GM18867 (cell line): ENCODE measurements around the gene C4orf54.

Experiments
- ATAC-seq: cut with Tn5 transposase; IDR thresholded peaks from one replicate; pipeline ENCODE4 v1.9.1; 2021; ENCODE audit warnings: mild to moderate bottlenecking, moderate library complexity; ENCODE audit not compliant: unreplicated experiment

The C4orf54 gene

GRCh38 chr4:99625369-99625768, 32.3 kb downstream of the C4orf54 start:
- ATAC-seq: peak; percentile 82

DNA sequence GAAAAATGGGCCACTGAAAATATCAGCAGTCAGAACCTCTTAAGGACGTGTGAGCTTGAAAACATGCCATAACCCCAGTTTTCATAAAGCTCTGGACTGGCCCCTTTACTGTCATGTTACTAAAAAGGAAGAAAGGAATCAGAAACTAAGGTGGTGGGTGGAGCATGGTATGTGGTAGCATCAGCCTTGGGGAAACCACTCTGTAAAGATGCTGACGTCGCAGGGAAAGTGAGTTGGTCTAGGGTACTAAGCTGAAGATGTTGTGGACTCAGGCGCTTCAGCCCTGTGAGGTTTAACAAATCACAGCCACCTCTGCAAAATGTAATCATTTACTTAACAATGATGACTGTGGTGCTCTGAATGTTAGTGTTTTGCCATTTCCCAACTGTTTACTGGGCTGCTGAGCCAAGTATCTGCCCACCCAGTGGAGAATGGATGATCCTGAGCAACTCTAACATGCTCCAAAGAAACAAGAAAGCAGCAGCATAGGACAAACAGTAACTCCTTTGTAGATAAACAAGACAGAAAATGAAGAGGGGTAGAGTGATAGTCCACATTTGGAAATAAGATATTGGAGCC, 33.4 kb downstream of the C4orf54 start:
- ATAC-seq: no peak

DNA sequence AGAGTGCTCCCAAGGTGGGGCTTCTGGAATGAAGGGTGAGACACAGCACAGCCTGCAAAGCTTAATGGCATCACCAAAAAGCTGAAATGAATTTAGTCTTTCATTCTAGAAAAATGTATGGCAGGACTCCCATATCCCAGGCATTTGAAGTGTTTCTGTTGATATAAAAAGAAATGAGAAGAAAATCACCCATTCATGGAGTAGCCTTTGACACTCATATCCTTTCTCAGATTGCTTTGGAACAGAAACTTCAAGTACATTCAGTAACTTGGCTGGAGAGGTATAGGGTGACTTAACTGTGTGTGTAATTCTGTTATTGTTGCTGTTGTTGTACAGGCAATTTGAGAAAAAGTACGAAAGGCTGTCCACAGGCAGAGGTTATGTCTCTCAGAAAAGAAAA, 35.3 kb downstream of the C4orf54 start:
- no peak for ATAC-seq

- no peak for ATAC-seq
Measured at GRCh38 chr4:99617374-99617773, 40.3 kb downstream of the C4orf54 start.

DNA sequence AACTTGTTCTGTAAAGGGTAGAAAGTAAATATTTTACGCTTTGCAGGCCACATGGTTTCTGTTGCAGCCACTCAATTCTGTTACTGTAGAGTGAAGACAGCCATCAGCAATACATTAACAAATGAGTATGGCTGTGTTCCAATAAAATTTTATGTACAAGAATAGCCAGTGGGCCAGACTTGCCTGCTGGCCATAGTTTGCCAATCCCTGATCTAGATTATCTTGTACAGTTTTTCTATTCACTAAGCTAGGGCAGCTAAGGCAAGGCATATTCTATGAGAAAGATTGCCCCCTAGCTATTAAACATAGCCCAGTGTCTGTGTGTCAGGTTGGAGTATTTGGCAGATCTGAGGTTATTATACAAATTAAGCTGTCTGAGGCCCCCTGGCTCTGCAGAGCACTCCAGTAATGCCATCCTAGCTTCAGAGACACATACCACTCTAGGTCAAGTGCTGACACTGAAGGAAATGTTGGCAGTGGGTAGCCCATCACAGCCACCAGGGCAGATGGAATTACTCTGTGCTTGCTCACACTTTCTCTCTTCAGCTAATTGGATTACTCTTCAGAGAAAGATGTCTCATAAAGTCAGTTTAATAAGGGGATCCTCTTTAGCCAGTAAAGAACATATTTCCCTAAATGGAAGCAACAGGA, 42.3 kb downstream of the C4orf54 start:
- ATAC-seq: peak; percentile 40

- no peak for ATAC-seq
Measured at GRCh38 chr4:99614491-99614890, 43.1 kb downstream of the C4orf54 start.

DNA sequence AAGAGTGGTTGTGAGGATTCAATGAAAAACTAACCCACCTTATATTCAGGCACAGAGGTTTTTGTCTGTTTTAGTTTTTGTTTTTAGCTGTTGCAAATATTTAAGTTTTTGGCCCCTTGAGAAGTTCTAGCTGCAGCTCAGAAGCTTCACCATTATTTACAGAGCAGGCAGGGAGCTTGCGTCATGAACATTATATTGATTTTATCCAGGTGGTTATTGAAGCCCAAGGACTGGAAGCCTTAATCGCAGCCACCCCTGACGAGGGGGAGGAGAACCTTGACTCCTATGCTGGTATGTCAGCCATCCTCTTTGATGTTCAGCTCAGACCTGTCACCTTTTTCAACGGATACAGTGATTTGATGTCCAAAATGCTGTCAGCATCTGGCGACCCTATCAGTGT, 44.9 kb downstream of the C4orf54 start:
- no peak for ATAC-seq

DNA sequence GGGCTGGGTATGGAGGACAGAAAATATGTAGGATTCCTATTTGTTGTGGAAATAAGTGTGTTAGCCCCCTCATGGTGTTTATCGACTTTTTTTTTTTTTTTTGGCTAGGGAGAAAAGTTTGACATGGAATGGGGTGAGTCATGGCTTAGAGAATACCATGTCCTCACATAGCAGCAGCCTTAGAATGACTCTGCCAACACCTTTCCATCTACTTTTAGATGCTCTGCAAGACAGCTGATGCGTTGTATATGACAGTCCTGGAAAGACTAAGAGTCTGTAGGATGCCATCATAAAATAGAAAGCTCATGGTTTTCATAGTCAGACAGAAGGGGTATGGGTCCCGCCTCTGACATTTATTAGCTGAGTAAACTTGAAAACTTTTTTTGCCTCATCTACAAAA, 45.3 kb downstream of the C4orf54 start:
- no peak for ATAC-seq

GRCh38 chr4:99610605-99611175, 46.9 kb downstream of the C4orf54 start:
- no peak for ATAC-seq

DNA sequence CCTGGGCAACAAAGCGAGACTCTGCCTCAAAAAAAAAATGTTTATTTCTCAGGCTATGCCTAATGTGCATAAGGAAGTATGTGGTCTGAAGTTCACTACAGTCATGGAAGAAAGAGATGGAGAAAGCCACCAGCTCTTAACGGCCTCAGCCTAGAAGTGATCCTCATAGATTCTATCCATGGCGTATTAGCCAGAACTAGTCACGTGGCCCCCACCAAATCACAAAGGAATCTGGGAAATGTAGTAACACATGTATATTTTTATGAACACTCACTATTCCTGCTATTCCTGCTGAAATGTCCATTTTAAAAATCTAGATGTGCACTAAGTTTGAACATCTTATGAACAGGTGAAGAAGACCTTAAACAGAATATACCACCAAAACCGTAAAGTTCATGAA, 49.2 kb downstream of the C4orf54 start:
- ATAC-seq: no peak
